GM18526 (cell line): ENCODE data around the gene POLD2.

Experiments
- POLR2A ChIP-seq: IDR thresholded peaks from 3 replicates; pipeline ENCODE4 v1.6.1; 2011; ENCODE audit not compliant: insufficient read length; ENCODE audit errors: extremely low read depth

POLD2 gene

GRCh38 chr7:44145969-44146911 lies 22.9 kb upstream of the POLD2 start:
- no peak for TF ChIP-seq POLR2A

DNA sequence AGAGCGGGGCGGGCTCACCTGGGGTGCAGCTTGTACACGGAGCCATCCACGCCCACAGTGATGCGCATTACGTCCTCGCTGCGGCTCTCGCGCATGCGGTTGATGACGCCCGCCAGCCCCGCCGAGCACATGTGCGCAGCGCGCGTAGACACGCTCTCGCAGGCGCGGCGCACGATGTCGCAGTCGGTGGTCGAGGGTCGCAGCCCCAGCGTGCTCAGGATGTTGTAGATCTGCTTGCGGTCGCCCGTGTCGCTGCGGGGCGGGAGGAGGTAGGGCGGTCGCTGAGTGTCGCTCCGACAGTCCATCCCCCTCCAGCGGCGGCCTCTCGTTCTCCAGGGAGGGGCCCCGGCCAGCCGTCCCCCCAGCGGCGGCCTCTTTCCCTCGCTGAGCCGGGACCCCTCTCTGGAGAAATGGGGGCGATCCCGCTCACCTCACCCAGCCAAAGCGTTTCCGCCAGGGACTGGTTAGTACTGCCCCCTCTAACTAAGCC lies 22.2 kb upstream of the POLD2 start:
- no peak for TF ChIP-seq POLR2A

DNA sequence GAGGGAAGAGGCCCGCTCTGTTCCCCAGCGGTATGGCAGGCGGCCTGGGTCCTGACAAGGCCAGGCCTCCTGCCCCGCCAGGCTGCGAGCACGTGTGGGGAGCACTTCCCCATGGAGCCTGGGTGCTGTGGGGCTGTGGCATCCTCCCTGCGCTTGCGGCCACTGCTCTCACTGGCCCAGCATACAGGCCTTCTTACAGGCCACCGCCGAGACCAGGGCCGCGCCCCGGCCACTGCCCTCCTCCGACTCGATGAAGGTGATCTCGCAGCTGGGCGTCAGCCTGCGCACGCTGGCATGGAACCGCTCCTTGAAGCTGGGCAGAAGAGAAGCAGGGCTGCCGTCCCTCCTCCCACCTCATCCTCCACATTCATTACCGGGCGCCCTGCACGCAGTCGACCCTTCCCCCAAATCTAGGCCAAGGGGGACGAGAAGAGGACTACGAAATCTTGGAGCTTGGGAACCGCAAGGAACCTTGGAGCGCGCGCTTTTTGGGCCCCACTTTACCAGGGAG lies 21.7 kb upstream of the POLD2 start:
- TF ChIP-seq POLR2A, result no peak

GRCh38 chr7:44144426-44144967 lies 21.1 kb upstream of the POLD2 start:
- TF ChIP-seq POLR2A, result no peak

GRCh38 chr7:44143646-44144250 lies 20.4 kb upstream of the POLD2 start:
- TF ChIP-seq POLR2A, result no peak

- TF ChIP-seq POLR2A, result no peak
These were observed 18.7 kb upstream of the POLD2 start for GRCh38 chr7:44142028-44142427.

DNA sequence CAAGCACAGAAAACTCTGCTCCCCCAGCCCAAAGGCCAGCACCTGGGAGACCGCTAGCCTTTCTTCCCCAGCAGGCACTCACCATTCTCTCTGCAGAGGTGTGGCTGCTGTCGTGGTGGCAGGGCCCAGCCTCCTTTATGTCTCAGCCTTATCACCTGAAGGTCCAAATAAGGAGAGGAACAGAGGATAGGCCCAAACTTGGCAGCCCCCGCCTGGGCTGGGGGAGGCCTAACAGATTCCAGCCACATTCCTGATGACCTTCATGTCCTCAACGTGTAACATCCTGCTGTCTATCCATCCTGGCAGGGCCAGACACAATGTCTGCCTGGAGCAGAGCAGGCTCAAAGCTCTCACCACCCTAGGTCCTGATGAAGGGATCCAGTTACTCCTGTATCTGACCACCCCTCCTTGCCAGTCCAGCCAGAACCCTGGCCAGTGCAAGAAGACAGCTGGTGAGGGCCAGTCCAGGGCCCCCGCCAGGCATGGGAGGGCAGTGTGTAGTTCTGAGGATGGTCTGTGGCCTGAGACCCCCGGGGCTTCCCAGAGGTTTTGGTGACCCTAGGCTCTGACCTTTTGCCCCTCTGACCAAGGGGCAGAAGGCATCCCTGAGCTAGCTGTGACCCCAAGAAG lies 18.0 kb upstream of the POLD2 start, which contains the start of gene MYL7:
MYL7 (minus strand) TSS at position 112 of the 630 bp plus-strand sequence; CDS start at position 85, 27 bp downstream.
- TF ChIP-seq POLR2A, result no peak

- TF ChIP-seq POLR2A, result no peak
These were observed 17.0 kb upstream of the POLD2 start for GRCh38 chr7:44140341-44140740.

- no peak for TF ChIP-seq POLR2A
These were observed 16.1 kb upstream of the POLD2 start for GRCh38 chr7:44139311-44140010.

DNA sequence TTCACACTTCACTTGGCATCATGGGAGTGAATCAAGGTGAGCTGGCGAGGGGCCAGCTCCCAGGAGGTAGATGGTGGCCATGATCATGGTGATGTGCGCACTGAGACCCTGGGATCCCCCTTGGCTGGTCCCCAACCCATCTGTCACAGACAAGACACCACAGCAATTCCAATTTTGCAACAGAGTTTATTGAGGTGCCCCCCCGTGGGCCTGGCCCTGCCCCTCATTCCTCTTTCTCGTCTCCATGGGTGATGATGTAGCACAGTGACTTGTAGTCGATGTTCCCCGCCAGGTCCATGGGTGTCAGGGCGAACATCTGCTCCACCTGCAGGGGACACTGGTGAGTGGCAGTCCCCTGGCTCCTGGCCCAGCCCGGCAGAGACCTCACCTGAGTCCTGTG lies 15.3 kb upstream of the POLD2 start:
- no peak for TF ChIP-seq POLR2A

DNA sequence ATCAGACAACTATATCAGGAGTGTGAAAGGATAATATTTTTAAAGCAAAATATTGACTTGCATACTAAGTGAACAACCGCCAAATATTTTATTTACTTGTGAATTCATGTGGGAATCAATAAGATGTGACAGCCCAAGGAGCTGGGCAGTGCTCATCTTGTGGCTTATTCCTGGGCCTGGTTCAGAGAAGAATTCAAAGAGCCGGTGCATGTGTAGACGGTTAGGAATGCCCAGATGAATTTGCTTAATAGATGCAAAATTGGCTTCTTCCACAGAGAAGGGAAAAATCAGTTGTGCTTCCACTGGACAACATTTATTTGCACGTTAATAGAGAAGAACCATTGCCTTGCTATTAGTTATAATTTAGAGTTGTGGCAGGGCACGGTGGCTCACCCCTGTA lies 13.4 kb upstream of the POLD2 start:
- TF ChIP-seq POLR2A, result no peak

- TF ChIP-seq POLR2A, result no peak
These were observed 11.7 kb upstream of the POLD2 start for GRCh38 chr7:44134943-44135628.

GRCh38 chr7:44133295-44133694 lies 9.9 kb upstream of the POLD2 start:
- TF ChIP-seq POLR2A, result no peak

DNA sequence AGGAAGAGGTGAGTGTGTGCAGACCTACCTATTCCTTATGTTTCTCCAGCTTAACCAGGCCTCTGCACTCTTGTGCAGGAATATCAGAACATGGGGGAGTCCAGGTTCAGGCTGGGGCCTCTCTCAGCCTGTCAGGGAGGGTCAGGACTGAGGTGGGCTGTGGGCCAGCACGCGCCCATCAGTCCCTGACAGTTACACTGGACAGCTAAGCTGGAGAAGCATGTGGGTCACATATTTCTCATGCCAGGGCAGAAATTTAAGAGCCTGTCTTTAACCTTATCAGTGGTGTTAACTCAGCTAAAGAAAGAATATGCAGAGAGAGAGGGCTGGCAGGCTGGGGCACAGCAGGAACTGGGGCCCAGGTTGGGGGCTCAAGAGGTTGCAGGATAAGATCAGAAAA lies 8.7 kb upstream of the POLD2 start:
- TF ChIP-seq POLR2A, result no peak
